Fibroblast of lung (primary cell): ENCODE data around the gene C20orf144.

Experiments used
- CTCF ChIP-seq, 2 donors: IDR thresholded peaks in 1 of 2; conservative IDR thresholded peaks in 1 of 2; 1 replicate in 1 of 2; 2 replicates in 1 of 2; pipeline ENCODE4 v1.5.1; 2011 to 2012; ENCODE audit warnings: low read length in 2 of 2, control low read depth in 1 of 2, inconsistent platforms in 1 of 2, low read depth in 1 of 2, mild to moderate bottlenecking in 1 of 2
- EZH2 ChIP-seq: IDR thresholded peaks from 2 replicates; pipeline ENCODE4 v1.5.1; 2012; ENCODE audit warnings: low read length, control low read depth, mild to moderate bottlenecking; ENCODE audit errors: missing control alignments

GRCh38 chr20:33669224-33669623 lies 7.1 kb downstream of the C20orf144 start:
- no peak for TF ChIP-seq CTCF (conservative IDR thresholded peaks at IDR 0.05 in 1 of 2, IDR thresholded peaks at IDR 0.05 in 1 of 2; ENCODE audit: low read depth in 1 of 2, low read length in 2 of 2)
- no peak for TF ChIP-seq EZH2
